Calu3 (cell line): ENCODE measurements around the gene RIPK4. TPM values are rescaled to one million over a fixed set of nuclear protein-coding genes. Genes with fewer than 3 reads are reported as not detected.

Experiments
- BruUV-seq: library from RNA; stranded (reverse); fragments of 400-500 nt; replicated peaks from 2 replicates; lab custom pipeline; 2021; lab: Mats Ljungman, UMichigan
- CTCF ChIA-PET: fragments of 300-600 bp; sonication (Branson Sonifier 250); formaldehyde crosslinking; loops from one replicate; lab custom pipeline; 2022; ENCODE audit warnings: antibody characterized with exemption; lab: Charles Lee
- DNase-seq: peaks from one replicate; pipeline ENCODE4 v3.0.0; 2022
- H3K27ac Mint-ChIP-seq: one replicate; pipeline ENCODE4 v1.8.0; 2022; ENCODE audit warnings: mixed read lengths; ENCODE audit not compliant: unreplicated experiment
- H3K27me3 Mint-ChIP-seq: one replicate; pipeline ENCODE4 v1.8.0; 2022; ENCODE audit warnings: mixed read lengths; ENCODE audit not compliant: unreplicated experiment
- H3K36me3 Mint-ChIP-seq: one replicate; pipeline ENCODE4 v1.8.0; 2022; ENCODE audit warnings: mild to moderate bottlenecking, moderate library complexity, mixed read lengths; ENCODE audit not compliant: insufficient read depth, unreplicated experiment
- H3K4me1 Mint-ChIP-seq: one replicate; pipeline ENCODE4 v1.8.0; 2022; ENCODE audit warnings: mild to moderate bottlenecking, low read depth, mixed read lengths; ENCODE audit not compliant: unreplicated experiment
- H3K4me3 Mint-ChIP-seq: one replicate; pipeline ENCODE4 v1.8.0; 2022; ENCODE audit warnings: mild to moderate bottlenecking, low read depth, moderate library complexity, mixed read lengths; ENCODE audit not compliant: unreplicated experiment
- H3K9me3 Mint-ChIP-seq: one replicate; pipeline ENCODE4 v1.8.0; 2022; ENCODE audit warnings: low read depth, mixed read lengths; ENCODE audit not compliant: unreplicated experiment
- intact Hi-C: fragments of 100-400 bp; cut with micrococcal nuclease; formaldehyde crosslinking; loops from one replicate; pipeline ENCODE4 v1.10.0; 2022; ENCODE audit not compliant: unreplicated experiment
- total RNA-seq: library from RNA; stranded (reverse); gene quantifications from 2 replicates; pipeline ENCODE4 v1.2.3, GENCODE V29; 2022
- TF ChIP-seq, protein P1 (sequence below): fragments of 200-600 bp; IDR thresholded peaks from one replicate; pipeline ENCODE4 v1.8.0; 2022; ENCODE audit warnings: antibody characterized with exemption; ENCODE audit not compliant: unreplicated experiment

RIPK4 gene
- total RNA-seq, 1 experiment from 2014 or later: 30.3 TPM

- no peak overlapping the region for H3K4me3 Mint-ChIP-seq
- TF ChIP-seq, protein P1, sequence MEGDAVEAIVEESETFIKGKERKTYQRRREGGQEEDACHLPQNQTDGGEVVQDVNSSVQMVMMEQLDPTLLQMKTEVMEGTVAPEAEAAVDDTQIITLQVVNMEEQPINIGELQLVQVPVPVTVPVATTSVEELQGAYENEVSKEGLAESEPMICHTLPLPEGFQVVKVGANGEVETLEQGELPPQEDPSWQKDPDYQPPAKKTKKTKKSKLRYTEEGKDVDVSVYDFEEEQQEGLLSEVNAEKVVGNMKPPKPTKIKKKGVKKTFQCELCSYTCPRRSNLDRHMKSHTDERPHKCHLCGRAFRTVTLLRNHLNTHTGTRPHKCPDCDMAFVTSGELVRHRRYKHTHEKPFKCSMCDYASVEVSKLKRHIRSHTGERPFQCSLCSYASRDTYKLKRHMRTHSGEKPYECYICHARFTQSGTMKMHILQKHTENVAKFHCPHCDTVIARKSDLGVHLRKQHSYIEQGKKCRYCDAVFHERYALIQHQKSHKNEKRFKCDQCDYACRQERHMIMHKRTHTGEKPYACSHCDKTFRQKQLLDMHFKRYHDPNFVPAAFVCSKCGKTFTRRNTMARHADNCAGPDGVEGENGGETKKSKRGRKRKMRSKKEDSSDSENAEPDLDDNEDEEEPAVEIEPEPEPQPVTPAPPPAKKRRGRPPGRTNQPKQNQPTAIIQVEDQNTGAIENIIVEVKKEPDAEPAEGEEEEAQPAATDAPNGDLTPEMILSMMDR: no peak
- CTCF ChIA-PET: interaction anchor here (1.3 kb wide), 1 partner anchor 142 kb away, joined by 4 read pairs; no protein-coding TSS in a partner anchor
- no TSS peak for BruUV-seq
- DNase-seq: no peak
- intact Hi-C loops: no loop called here
- H3K27me3 Mint-ChIP-seq: no peaks in the 10 kb centered on the region
- H3K27ac Mint-ChIP-seq: no peak overlapping the region
- H3K36me3 Mint-ChIP-seq: peaks cover 69% of the 10 kb centered on the region
- no peaks in the 10 kb centered on the region for H3K9me3 Mint-ChIP-seq
- H3K4me1 Mint-ChIP-seq: peaks cover 41% of the 10 kb centered on the region
Measured at GRCh38 chr21:41754479-41754891, 12.4 kb downstream of the RIPK4 start.

GRCh38 chr21:41753006-41753898, 13.6 kb downstream of the RIPK4 start:
- intact Hi-C loops: no loop called here
- CTCF ChIA-PET: interaction anchor here (1.3 kb wide), 1 partner anchor 140 kb away, joined by 4 read pairs; no protein-coding TSS in a partner anchor
- TF ChIP-seq, protein P1: no peak
- peak overlapping the region; percentile 63 for H3K27ac Mint-ChIP-seq
- BruUV-seq: no TSS peak
- peaks cover 75% of the 10 kb centered on the region for H3K36me3 Mint-ChIP-seq
- no peak overlapping the region for H3K4me3 Mint-ChIP-seq
- no peaks in the 10 kb centered on the region for H3K27me3 Mint-ChIP-seq
- DNase-seq: no peak
- H3K9me3 Mint-ChIP-seq: no peaks in the 10 kb centered on the region
- peaks cover 37% of the 10 kb centered on the region for H3K4me1 Mint-ChIP-seq

GRCh38 chr21:41752231-41752681, 14.6 kb downstream of the RIPK4 start:
- Mint-ChIP-seq H3K9me3 (no peaks in the 10 kb centered on the region), H3K36me3 (peaks cover 80% of the 10 kb centered on the region), H3K4me3 (peak overlapping the region; percentile 34), H3K27me3 (no peaks in the 10 kb centered on the region), H3K27ac (no peak overlapping the region), H3K4me1 (peaks cover 31% of the 10 kb centered on the region)
- no peak for DNase-seq
- intact Hi-C loops: no loop called here
- CTCF ChIA-PET: interaction anchor here (1.1 to 1.9 kb wide), 3 partner anchors 9 to 140 kb away, joined by 3 to 8 read pairs (median 3); no protein-coding TSS in a partner anchor
- BruUV-seq: no TSS peak
- TF ChIP-seq, protein P1: no peak

DNA sequence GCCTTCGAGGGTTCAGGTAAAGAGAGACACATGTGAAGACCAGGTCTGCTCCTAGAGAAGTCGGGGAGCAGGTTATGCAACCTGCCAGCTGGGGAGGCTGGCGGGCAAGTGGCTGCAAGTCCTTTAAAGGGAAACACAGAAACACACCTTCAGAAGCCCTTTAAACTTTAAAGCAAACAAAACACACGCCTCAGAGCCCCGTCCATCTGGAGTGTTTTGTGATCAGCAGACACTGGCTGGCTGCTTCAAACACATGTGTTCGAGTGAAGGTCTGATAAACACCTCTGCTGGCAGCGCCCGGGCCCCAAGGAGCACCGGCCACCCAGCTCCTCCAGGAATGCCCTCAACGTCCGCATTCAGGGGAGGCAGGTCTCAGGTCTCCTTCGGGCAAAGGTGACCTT, 15.2 kb downstream of the RIPK4 start:
- Mint-ChIP-seq H3K27me3 (no peaks in the 10 kb centered on the region), H3K4me1 (peaks cover 31% of the 10 kb centered on the region), H3K9me3 (no peaks in the 10 kb centered on the region), H3K27ac (peak overlapping the region; percentile 89), H3K4me3 (peak overlapping the region; percentile 34), H3K36me3 (peaks cover 80% of the 10 kb centered on the region)
- DNase-seq: peak; percentile 47
- BruUV-seq: no TSS peak
- TF ChIP-seq, protein P1: no peak
- intact Hi-C loops: no loop called here
- CTCF ChIA-PET: interaction anchor here (1.1 to 1.9 kb wide), 3 partner anchors 10 to 139 kb away, joined by 3 to 8 read pairs (median 3); no protein-coding TSS in a partner anchor
